ENCODE data around the gene ATXN10.

The ATXN10 gene

DNA sequence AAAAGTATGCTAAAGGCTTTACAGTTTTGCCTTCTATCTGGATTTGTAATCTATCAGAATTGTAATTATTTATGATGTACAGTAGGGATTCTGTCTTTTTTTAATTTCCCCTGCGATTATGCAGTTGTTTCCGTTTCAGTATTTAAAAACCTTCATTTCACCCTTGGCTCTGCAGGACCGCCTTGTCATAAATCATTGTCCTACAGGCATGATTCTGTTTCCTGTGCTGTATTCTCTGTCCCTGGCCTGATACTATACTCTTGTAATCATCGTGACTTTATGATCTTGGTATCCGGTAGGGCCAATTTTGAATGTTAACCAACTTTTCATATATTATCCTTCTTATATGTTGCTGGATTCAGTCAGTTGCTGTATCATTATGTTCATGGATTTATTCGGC, 151.7 kb downstream of the ATXN10 start:
- DNase-seq (ENCODE audit: low read depth, low spot score) = no peak

GRCh38 chr22:45826520-45826919, 154.9 kb downstream of the ATXN10 start:
- no peak for DNase-seq (ENCODE audit: low read depth, low spot score)

DNA sequence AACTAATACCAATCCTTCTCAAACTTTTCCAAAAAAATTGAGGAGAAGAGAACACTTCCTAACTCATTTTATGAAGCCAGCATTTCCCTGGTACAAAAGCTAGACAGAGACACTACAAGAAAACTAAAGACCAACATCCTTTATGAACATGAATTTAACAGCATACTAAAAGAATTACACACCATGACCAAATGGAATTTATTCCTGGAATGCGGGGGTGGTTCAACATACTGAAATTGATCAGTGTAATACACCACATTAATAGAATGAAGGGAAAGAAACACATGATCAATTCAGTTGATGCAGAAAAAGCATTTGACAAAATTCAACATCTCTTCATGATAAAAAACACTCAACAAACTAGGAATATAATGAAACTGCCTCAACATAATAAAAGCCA, 157.2 kb downstream of the ATXN10 start:
- no peak for DNase-seq (ENCODE audit: low read depth, low spot score)

DNA sequence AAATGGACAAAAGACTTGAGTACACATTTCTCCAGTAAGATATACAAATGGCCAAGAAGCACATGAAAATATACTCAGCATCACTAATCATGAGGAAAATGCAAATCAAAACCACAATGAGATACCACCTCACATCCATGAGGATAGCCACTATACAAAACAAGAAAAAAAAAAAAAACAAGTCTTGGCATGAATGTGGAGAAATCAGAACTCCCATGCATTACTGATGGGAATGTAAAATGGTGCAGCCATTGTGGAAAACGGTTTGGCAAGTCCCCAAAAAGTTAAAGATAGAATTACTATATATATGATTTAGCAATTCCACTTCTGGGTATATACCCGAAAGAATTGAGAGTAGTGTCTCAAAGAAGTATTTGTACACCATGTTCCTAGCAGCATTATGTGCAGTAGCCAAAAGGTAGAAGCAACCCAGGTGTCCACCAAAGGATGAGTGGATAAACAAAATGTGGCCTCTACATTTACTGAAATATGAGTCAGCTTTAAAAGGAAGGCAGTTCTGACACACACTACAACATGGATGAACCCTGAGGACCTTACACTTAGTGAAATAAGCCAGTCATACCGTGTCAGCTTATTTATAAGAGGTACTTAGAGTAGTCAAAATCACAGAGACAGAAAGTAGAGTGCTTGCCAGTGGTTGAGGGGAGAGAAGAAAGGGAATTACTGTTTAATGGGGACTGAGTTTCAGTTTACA, 159.1 kb downstream of the ATXN10 start:
- no peak for DNase-seq (ENCODE audit: low read depth, low spot score)

DNA sequence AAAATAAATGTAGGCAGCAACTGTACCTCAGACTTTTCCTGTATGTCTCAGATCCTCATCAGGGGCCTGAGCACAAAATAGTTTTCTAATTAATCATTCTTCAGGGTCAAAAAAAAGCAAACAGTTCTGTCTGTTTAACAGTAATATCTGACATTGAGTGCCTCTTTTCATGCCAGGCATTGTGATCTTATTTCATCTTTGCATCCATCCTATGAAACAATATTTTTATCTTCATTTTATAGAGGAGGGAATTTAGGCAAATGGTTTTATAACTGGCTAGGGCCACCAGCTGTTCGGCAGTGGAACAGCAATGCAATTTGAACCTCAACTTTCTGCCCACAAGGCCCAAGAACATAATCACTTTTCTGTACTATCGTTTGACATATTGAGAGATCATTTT, 159.8 kb downstream of the ATXN10 start:
- no peak for DNase-seq (ENCODE audit: low read depth, low spot score)

GRCh38 chr22:45832180-45832579, 160.5 kb downstream of the ATXN10 start:
- no peak for DNase-seq (ENCODE audit: low read depth, low spot score)

DNA sequence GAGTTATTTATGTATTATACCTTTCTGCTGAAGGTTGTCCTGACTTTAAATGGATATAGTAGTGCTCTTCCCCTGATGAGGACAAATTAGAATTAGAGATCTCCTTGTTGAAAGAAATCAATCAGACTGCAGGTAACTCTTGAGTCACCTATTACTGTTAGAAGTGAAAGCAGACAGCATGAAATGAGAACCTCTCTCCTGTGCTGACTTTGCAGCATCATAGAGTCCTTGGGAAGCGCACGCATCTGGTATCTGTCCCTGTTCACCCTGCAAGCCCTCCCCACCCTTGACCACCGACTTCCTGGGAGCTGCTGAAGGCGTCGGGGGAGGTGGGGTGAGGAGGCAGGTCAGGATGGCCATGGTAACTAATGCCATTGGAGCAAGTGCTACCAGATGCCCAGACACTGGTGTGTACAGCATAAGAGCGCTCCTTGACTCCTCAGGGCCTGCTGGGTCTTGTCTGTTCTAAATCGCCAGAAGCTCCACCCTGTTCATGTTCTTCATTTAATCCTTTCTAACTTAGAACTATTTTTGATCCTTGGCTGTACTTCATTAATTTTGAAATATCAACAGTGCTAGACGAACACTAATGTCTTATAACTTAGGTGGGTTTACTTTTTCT, 161.4 kb downstream of the ATXN10 start:
- DNase-seq (ENCODE audit: low read depth, low spot score) = no peak

DNA sequence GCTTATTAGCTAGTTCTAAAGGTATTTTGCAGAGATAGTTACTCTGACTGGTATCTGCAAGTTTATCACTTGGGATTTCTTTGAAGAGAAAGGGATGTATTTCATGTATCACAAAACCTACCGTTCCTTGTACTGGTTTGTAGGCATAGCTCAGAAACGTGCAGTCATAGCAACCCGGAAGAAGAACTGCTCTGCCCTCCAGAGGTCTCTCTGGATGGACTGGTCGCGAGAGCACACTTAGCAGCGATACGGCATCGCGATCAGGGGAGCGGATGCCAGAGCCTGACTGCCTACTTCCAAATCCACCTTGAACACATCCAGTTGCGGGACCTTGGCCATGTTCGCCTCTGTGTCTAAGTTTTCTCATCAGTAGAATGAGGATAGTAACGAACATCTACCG, 162.0 kb downstream of the ATXN10 start:
- no peak for DNase-seq (ENCODE audit: low read depth, low spot score)

DNA sequence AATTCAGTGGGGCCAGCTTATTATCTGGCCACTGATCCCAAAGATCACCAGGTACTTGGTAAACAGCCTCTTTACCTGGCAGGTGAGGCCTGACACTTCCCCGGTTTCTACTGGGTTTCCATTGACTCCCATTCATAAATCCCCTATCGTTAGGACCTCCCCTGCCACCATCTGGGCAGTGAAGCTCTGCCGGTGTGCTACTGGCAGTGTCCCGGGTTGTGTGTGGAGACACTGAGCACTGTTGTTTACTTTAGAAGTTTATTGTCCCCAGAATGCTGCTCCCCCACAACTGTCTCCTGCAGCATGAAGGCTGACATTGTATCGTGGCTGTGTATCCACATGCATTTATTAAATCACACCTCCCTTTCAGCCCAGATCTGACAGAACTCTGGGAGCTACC, 162.6 kb downstream of the ATXN10 start:
- no peak for DNase-seq (ENCODE audit: low read depth, low spot score)

- DNase-seq (ENCODE audit: low read depth, low spot score) = no peak
These were observed 163.2 kb downstream of the ATXN10 start for GRCh38 chr22:45834795-45835194.

GRCh38 chr22:45836418-45837169, 165.0 kb downstream of the ATXN10 start:
- DNase-seq (ENCODE audit: low read depth, low spot score) = no peak

GRCh38 chr22:45837508-45837907, 165.9 kb downstream of the ATXN10 start:
- no peak for DNase-seq (ENCODE audit: low read depth, low spot score)

GRCh38 chr22:45838305-45838887, 166.8 kb downstream of the ATXN10 start:
- no peak for DNase-seq (ENCODE audit: low read depth, low spot score)

- no peak for DNase-seq (ENCODE audit: low read depth, low spot score)
These were observed 168.8 kb downstream of the ATXN10 start for GRCh38 chr22:45840483-45840882.

- no peak for DNase-seq (ENCODE audit: low read depth, low spot score)
These were observed 170.8 kb downstream of the ATXN10 start for GRCh38 chr22:45842291-45842991.

- DNase-seq (ENCODE audit: low read depth, low spot score) = no peak
These were observed 171.4 kb downstream of the ATXN10 start for GRCh38 chr22:45843031-45843430.

DNA sequence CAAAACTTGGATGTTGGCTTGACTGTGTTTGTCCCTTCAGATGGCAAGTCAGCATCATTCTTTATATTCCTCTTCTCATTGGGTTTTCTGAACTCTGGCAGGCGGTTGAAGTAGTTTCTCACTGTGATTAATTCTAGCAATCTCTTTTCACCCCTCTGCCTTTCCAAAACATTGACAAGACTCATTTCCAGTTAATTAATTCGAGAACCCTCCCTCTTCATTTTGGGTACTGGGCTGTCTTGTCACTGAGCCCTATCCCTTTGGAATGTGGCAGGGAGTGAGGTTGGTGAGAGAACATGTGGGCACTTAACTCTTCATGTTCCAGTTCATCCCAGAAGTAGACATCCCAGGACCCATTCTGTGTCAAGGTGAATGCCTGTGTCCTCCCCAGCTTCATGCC, 172.4 kb downstream of the ATXN10 start:
- no peak for DNase-seq (ENCODE audit: low read depth, low spot score)

DNA sequence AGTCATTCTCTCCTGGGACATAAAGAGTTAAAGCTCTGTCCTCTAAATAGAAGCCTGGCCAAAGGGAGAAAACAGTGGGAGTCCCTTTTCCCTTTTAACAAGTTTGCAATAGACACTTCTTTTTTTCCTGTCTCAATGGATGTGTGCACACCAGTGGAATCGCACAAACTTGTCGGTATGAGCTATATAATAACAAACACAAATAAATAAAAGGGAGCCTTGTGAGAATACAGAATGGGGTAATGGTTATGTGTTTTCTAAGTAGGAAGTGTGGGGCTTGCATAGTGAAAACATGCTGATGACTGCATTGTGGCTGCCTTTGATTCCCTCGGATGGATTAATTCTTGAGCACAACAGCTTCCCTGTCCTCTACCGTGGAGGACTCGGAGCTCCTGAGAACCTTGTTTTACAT, 173.4 kb downstream of the ATXN10 start:
- DNase-seq (ENCODE audit: low read depth, low spot score) = no peak

GRCh38 chr22:45846952-45847351, 175.3 kb downstream of the ATXN10 start:
- no peak for DNase-seq (ENCODE audit: low read depth, low spot score)

DNA sequence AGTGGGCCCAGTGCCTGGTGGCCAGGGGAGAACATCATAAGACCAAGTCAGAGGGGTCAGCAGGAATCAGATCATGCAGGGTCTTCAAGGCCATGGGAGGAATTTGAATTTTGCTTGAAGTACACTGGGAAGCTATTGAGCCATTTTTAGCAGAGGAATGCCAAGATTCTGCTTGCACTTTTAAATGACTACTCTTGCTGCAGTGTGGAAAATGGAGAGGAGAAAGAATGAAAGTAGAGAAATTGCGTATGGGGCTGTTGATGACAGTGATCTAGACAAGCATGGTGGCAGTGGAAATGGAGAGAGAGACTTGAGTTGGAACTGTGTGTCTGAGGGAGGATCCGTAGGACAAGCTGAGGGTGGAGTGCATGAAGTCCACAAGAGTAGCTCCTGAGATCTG, 177.3 kb downstream of the ATXN10 start:
- no peak for DNase-seq (ENCODE audit: low read depth, low spot score)

- DNase-seq (ENCODE audit: low read depth, low spot score) = no peak
These were observed 181.2 kb downstream of the ATXN10 start for GRCh38 chr22:45852826-45853225.

- DNase-seq (ENCODE audit: low read depth, low spot score) = no peak
These were observed 184.3 kb downstream of the ATXN10 start for GRCh38 chr22:45855961-45856360.

All from activated CD4-positive, CD25-positive, alpha-beta regulatory T cell treated with anti-CD3 and anti-CD28 coated beads, Interleukin-2, amount 50 U/mL, for 16 hours (primary cell).